ENCODE data around the gene OXT.

DNA sequence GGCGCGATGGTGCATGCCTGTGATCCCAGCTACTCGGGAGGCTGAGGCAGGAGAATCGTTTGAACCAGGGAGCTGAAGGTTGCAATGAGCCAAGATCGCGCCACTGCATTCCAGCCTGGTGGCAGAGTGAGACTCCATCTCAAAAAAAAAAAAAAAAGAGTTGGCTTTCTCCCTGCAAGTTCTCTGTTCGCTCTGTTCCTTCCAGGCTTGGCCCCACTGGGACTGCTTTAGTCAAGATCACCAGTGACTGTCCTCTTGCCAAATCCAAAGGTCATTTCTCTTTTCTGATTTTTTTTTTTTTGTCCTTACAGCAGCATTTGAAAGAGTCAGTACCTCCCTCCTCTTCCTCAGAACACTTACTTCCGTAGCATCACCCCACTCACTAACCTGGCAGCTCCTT is 38.8 kb upstream of the OXT start:
- TF ChIP-seq, protein P1, sequence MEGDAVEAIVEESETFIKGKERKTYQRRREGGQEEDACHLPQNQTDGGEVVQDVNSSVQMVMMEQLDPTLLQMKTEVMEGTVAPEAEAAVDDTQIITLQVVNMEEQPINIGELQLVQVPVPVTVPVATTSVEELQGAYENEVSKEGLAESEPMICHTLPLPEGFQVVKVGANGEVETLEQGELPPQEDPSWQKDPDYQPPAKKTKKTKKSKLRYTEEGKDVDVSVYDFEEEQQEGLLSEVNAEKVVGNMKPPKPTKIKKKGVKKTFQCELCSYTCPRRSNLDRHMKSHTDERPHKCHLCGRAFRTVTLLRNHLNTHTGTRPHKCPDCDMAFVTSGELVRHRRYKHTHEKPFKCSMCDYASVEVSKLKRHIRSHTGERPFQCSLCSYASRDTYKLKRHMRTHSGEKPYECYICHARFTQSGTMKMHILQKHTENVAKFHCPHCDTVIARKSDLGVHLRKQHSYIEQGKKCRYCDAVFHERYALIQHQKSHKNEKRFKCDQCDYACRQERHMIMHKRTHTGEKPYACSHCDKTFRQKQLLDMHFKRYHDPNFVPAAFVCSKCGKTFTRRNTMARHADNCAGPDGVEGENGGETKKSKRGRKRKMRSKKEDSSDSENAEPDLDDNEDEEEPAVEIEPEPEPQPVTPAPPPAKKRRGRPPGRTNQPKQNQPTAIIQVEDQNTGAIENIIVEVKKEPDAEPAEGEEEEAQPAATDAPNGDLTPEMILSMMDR (tag by site-specific recombination; IDR thresholded peaks at IDR 0.05): no peak
- TF ChIP-seq ZNF114 (tag by site-specific recombination; IDR thresholded peaks at IDR 0.05) (no peak), ZNF341 (tag by site-specific recombination; IDR thresholded peaks at IDR 0.05; ENCODE audit: low read depth) (no peak), SP2 (tag by site-specific recombination; IDR thresholded peaks at IDR 0.05) (no peak), ZNF292 (tag by site-specific recombination; IDR thresholded peaks at IDR 0.05; ENCODE audit: borderline replicate concordance, low read depth) (no peak), RBAK (tag by site-specific recombination; IDR thresholded peaks at IDR 0.05) (no peak)
- TF ChIP-seq, protein P2, sequence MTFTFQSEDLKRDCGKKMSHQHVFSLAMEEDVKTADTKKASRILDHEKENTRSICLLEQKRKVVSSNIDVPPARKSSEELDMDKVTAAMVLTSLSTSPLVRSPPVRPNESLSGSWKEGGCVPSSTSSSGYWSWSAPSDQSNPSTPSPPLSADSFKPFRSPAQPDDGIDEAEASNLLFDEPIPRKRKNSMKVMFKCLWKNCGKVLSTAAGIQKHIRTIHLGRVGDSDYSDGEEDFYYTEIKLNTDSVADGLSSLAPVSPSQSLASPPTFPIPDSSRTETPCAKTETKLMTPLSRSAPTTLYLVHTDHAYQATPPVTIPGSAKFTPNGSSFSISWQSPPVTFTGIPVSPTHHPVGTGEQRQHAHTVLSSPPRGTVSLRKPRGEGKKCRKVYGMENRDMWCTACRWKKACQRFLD (tag by site-specific recombination; IDR thresholded peaks at IDR 0.05): no peak
